Transverse colon (tissue), 4 donors: Measurements from ENCODE around the gene ZNF641. TPM values are rescaled to one million over a fixed set of nuclear protein-coding genes. Genes with fewer than 3 reads are reported as not detected.

ENCODE experiments used
- DNase-seq: peaks from one replicate; pipeline ENCODE4 v3.0.0-alpha.2; 2019
- H3K27ac ChIP-seq, 4 donors: fragments of 200-600 bp; sonication (generic); 2 replicates each; pipeline ENCODE4 v1.5.1; 2016 to 2018; ENCODE audit warnings: inconsistent platforms in 4 of 4
- H3K27me3 ChIP-seq: fragments of 200-600 bp; sonication (generic); 2 replicates; pipeline ENCODE4 v1.5.1; 2017; ENCODE audit warnings: inconsistent platforms
- H3K36me3 ChIP-seq, 4 donors: fragments of 200-600 bp; sonication (generic); 2 replicates each; pipeline ENCODE4 v1.5.1; 2017 to 2019; ENCODE audit warnings: inconsistent platforms in 4 of 4
- H3K4me1 ChIP-seq, 4 donors: fragments of 200-600 bp; sonication (generic); 2 replicates each; pipeline ENCODE4 v1.5.1; 2017 to 2020; ENCODE audit warnings: inconsistent platforms in 4 of 4
- H3K4me3 ChIP-seq, 4 donors: fragments of 200-600 bp; sonication (generic); 1 replicate in 1 of 4; 2 replicates in 3 of 4; pipeline versions ENCODE4 v1.5.1 to v1.6.1; 2017 to 2019; ENCODE audit warnings: inconsistent platforms in 4 of 4
- H3K9me3 ChIP-seq, 2 donors: fragments of 200-600 bp; sonication (generic); 2 replicates each; pipeline ENCODE4 v1.5.1; 2017 to 2019; ENCODE audit warnings: inconsistent platforms in 2 of 2
- CTCF ChIP-seq, 5 experiments: fragments of 200-600 bp in 3 of 5; fragments of 450-650 bp in 2 of 5; sonication (generic) in 3 of 5; IDR thresholded peaks; 1 replicate in 2 of 5; 2 replicates in 3 of 5; pipeline ENCODE4 v1.5.1; 2016 to 2017; ENCODE audit warnings: antibody characterized with exemption in 5 of 5, inconsistent platforms in 3 of 5, mild to moderate bottlenecking in 2 of 5, moderate library complexity in 1 of 5
- EP300 ChIP-seq: sonication (generic); formaldehyde crosslinking; IDR thresholded peaks from one replicate; pipeline ENCODE4 v1.6.1; 2017; ENCODE audit warnings: antibody characterized with exemption, low read depth
- POLR2A ChIP-seq: fragments of 450-650 bp; IDR thresholded peaks from one replicate; pipeline ENCODE4 v1.6.1; 2016; ENCODE audit warnings: antibody characterized with exemption, mild to moderate bottlenecking, moderate library complexity
- POLR2AphosphoS5 ChIP-seq, 3 donors: sonication (generic); formaldehyde crosslinking; IDR thresholded peaks; one replicate each; pipeline ENCODE4 v1.6.1; 2016; ENCODE audit warnings: antibody characterized with exemption in 3 of 3
- WGBS, 2 donors: methylation state at CpG; one replicate each; pipeline ENCODE4 v1.1.5; 2018; ENCODE audit warnings: low coverage in 1 of 2; 5-methylcytosine and 5-hydroxymethylcytosine counted together
- in situ Hi-C, 4 donors: fragments of 200-750 bp; cut with MboI; loops; one replicate each; pipeline versions ENCODE4 v1.15.0 to v1.15.1; 2017; ENCODE audit warnings: low sequenced_read_pairs in 3 of 4, low pct_ligation_motif_present in 1 of 4, low pct_unique_long_range_greater_than_20kb in 1 of 4
- intact Hi-C: fragments of 100-400 bp; cut with DNase I; formaldehyde crosslinking; loops from one replicate; pipeline ENCODE4 v1.15.1; 2023; ENCODE audit warnings: low total_unique reads
- small RNA-seq, 4 donors: library from RNA; depleted of rRNA; stranded (forward); fragments of <200 nt; gene quantifications; one replicate each; pipeline ENCODE3, GENCODE V24; 2016
- total RNA-seq, 4 donors: library from RNA; depleted of rRNA; stranded (reverse); fragments of >200 nt; gene quantifications; one replicate each; pipeline ENCODE4 v1.1.0, GENCODE V29; 2016

Gene ZNF641
- total RNA-seq, 4 donors from 2014 or later = 11.5 to 27.7 (median 15.2) TPM

GRCh38 chr12:48291511-48291910 lies 59.2 kb downstream of the ZNF641 start:
- Histone ChIP-seq H3K9me3 (no peaks in the 10 kb centered on the region), H3K4me1 (peaks cover 0 to 4% (median 0%) of the 10 kb centered on the region in 4 donors), H3K4me3 (no peak overlapping the region), H3K27ac (no peak overlapping the region), H3K27me3 (no peaks in the 10 kb centered on the region), H3K36me3 (no peaks in the 10 kb centered on the region)
- 92 to 100% methylated on average over 2 of the region's 2 CpGs for WGBS, 2 donors
- DNase-seq = no peak
- intact Hi-C loops = no loop called here
- in situ Hi-C loops = no loop called here
- no peak for TF ChIP-seq CTCF (IDR thresholded peaks at IDR 0.05)
- no peak for TF ChIP-seq POLR2A
- no peak for TF ChIP-seq POLR2AphosphoS5 (IDR thresholded peaks at IDR 0.05)
- TF ChIP-seq EP300 = no peak

- Histone ChIP-seq H3K27me3 (no peaks in the 10 kb centered on the region), H3K36me3 (no peaks in the 10 kb centered on the region), H3K9me3 (no peaks in the 10 kb centered on the region), H3K27ac (no peak overlapping the region), H3K4me1 (no peaks in the 10 kb centered on the region), H3K4me3 (no peak overlapping the region)
- intact Hi-C loops = no loop called here
- WGBS, 2 donors = 41 to 45% methylated on average over 1 to 6 of the region's 6 CpGs
- TF ChIP-seq EP300 (no peak), CTCF (IDR thresholded peaks at IDR 0.05) (no peak), POLR2AphosphoS5 (IDR thresholded peaks at IDR 0.05) (no peak), POLR2A (no peak)
- in situ Hi-C loops = no loop called here
- no peak for DNase-seq
These were observed 62.1 kb downstream of the ZNF641 start for GRCh38 chr12:48288387-48289268.

Small RNAs within 50 kb of the gene (small RNA-seq; reads per million reads assigned to genes)
- 0 reads per million in 4 donors for gene AC024257.2

Other genes with a start within 250 kb of the ZNF641 start
- gene SENP1, start 244.8 kb downstream of the ZNF641 start, total RNA-seq = 10 to 100 TPM in 2 of 4 donors, 1 to 10 TPM in 2; 2.2 to 20.3 (median 10.5) TPM
- gene PFKM, start 231.6 kb downstream of the ZNF641 start, total RNA-seq = 10 to 100 TPM; 21.7 to 48.8 (median 32.7) TPM
- 10 to 100 TPM; 13.3 to 39.0 (median 23.3) TPM for gene ASB8, start 193.4 kb downstream of the ZNF641 start, total RNA-seq
- under 1 TPM in 2 of 4 donors, not detected in 2; 0.27 to 0.79 TPM for gene CCDC184, start 167.3 kb downstream of the ZNF641 start, total RNA-seq
- not detected for gene OR10AD1, start 147.6 kb downstream of the ZNF641 start, total RNA-seq
- not detected for gene ANP32D, start 121.6 kb upstream of the ZNF641 start, total RNA-seq
- under 1 TPM in 1 of 4 donors, not detected in 3; 0.95 TPM for gene C12orf54, start 131.6 kb upstream of the ZNF641 start, total RNA-seq
- not detected for gene OR8S1, start 174.7 kb upstream of the ZNF641 start, total RNA-seq
- not detected for gene LALBA, start 219.1 kb upstream of the ZNF641 start, total RNA-seq